ENCODE measurements around the gene CRACR2A.

Gene CRACR2A

GRCh38 chr12:3646561-3647241 lies 106.2 kb downstream of the CRACR2A start:
- DNase-seq: no peak

- DNase-seq: no peak
These were observed 107.8 kb downstream of the CRACR2A start for GRCh38 chr12:3645091-3645490.

DNA sequence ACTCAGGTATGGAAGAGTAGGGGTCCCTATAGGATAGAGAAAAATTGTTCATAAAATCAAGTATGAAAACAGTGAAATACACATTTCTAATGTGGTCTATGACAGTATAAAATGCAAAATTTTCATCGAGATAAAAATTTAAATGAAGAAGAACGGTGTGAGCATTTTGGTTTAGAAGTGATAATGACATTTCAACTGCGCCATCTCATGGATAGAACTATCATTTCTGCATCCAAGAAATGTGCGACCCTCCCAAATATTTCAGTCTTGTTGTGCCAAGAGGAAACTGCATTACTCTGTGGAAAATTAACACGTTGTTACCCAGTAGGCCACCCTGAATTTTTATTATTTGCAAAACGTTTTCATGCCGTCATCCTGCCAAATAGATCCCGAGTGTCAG lies 108.8 kb downstream of the CRACR2A start:
- DNase-seq: no peak

- no peak for DNase-seq
These were observed 111.4 kb downstream of the CRACR2A start for GRCh38 chr12:3641428-3642018.

- DNase-seq: no peak
These were observed 116.6 kb downstream of the CRACR2A start for GRCh38 chr12:3636328-3636727.

GRCh38 chr12:3634348-3634747 lies 118.6 kb downstream of the CRACR2A start:
- no peak for DNase-seq

- DNase-seq: no peak
These were observed 119.5 kb downstream of the CRACR2A start for GRCh38 chr12:3633396-3633795.

DNA sequence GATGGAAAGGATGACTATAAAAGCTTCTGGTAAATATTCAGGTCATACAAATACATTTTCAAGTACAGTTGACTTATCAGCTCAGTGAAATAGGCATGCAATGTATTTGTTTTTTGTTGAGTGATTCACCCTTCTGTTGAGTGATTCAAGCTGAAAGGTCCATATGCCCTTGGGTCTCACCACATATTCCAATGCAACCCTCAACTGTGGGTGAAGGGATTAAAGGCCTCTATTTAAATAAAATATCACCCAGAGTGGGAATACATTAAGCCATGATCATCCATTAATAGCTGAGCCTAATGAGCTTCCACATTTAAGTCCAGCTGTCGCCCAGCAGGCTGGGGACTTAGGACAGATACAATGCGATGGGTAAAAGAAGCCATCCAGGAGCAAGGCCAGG lies 120.2 kb downstream of the CRACR2A start:
- no peak for DNase-seq

- no peak for DNase-seq
These were observed 120.7 kb downstream of the CRACR2A start for GRCh38 chr12:3632256-3632655.

- no peak for DNase-seq
These were observed 121.2 kb downstream of the CRACR2A start for GRCh38 chr12:3631759-3632158.

- no peak for DNase-seq
These were observed 121.7 kb downstream of the CRACR2A start for GRCh38 chr12:3631272-3631637.

DNA sequence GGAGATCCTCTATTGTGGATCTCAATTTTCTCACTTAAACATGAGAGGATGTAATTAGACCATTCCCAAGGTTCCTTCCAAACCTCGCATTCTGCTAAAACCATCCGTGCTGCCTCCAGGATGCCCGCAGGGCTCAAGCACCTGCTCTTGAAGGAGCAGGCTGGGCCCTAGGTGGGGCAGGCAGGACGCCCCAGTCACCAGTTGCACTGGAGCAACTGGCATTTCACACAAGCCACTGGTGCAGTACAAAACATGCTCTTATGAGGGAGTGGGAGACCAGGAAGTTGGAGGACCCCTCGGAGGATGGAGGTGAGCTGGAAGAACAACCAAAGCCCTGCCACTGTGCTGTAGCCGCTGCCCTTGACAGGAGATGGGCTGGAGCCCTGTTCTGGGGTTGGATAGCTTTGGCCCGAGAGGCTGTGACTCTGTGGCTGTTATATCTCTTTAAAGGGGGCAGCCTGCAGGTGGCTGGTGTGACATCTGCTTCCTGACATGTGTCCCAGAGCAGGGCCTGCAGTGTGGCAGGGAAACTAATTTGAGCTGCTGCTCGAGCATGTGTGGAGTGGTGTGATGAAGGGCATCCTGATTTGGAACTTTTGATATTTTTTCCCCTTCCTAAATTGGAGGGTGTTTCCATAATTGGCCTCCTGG lies 122.2 kb downstream of the CRACR2A start:
- no peak for DNase-seq

DNA sequence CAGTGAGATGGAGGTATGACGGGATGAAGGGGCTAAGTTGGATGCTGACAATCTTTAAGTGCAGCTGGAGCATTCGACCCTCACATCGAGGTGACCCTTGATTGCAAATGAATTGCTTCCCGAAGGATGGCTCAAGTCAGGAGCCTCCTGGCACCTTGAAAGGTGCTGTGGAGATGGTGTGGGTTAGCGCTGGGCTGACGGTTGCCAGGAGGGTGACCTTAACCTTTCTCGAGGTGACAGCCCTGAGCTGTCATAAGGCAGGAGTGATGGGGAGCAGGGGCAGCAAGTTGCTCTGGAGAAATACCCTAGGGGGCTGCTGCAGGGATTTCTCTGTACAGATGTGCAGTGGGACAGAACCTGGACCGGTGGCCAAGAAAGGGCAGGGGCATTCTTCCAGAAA lies 122.8 kb downstream of the CRACR2A start:
- DNase-seq: no peak

DNA sequence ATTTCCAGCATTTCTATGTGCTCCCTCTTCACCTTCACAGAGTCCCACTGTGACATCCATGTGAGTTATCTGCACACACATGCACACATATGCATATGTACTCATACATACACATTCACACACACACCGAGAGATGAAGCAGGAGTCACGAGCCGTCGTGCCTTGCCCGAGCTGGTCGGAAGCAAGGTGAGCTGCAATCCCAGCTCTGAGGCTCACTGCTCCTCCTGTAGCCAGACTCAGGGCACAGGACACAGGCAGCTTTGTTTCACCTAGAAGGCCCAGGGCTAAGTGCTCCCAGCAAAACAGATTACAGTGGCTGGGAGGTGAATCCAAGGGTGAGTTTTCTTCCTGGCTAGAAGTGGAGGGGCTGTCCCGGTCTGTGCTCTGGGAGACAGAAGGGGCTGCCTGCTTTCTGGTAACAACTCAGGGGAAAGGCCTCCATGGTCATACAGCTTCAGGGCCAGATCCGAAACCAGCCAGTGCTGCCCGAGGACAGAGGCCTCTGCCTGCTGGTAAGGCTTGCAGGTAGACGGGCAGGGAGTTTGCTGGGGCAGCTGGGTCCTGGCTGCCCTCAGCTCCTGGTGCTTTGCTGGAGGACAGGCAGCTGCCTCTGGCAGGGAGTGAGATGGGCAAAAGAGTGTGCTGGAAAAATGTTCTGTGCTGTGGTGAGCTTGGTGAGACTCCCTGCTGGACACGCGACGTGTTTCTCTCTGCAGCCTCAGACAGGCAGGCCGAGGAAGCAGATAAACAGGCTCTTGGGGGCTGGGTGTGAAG lies 123.7 kb downstream of the CRACR2A start:
- DNase-seq: no peak

DNA sequence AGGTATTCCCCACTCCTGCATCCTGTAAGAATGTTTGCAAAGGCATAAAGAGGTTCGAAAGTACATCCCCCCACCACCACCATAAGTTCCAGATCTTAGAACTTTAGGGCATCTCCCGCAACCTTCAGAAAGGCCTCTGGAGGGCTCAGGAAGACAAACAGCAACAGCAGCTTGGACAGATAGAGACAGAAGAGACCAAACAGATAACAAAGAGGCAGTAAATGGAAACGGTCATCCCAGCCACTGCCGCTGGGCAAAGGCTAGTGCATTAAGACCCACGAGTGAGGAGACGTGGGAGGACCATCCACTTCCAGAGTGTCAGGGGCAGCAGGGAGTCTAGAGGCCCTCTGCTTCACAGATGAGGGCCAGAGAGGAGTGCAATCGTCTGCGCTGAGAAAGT lies 124.3 kb downstream of the CRACR2A start:
- no peak for DNase-seq

- DNase-seq: no peak
These were observed 125.6 kb downstream of the CRACR2A start for GRCh38 chr12:3627336-3627735.

- no peak for DNase-seq
These were observed 128.6 kb downstream of the CRACR2A start for GRCh38 chr12:3624273-3624672.

GRCh38 chr12:3622822-3623690 lies 129.9 kb downstream of the CRACR2A start:
- DNase-seq: no peak

DNA sequence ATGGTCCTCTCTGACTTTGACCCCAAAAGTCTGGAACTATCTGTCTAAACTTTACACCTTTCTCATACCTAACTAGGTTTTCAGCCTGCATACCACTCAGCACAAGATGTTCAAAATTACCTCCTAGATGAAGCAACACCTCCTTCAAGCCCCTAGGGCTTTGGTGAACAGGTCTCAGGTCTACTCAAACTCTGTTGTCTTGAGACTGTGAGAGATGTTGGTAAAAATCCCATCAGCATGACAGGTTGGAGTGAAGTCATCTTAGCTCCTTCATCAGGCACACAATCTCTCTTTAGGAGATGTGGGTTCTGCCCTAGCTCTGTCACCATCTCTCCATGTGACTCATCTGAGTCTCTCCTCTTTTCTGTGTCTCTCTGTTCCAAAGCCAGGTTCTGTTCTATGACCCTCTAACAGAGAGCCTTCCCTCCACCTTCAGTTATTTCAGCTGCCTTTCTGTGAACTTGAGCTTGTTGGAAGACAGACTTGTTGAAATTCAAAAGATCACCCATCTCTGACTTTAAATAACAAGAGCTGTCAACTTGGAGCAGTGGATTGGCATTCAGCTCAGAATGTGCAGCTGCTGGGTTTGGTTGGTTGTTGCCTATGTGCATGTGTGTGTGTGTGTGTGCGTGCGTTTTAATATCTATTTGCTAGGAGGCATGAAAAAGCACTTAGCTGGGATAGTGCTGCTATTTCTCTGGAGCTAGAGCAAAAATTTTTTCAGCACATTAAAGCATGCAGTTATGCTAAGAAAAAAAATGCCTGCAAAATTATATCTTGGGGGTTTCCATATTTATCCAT lies 130.7 kb downstream of the CRACR2A start:
- DNase-seq: no peak

GRCh38 chr12:3620856-3621255 lies 132.1 kb downstream of the CRACR2A start:
- no peak for DNase-seq

DNA sequence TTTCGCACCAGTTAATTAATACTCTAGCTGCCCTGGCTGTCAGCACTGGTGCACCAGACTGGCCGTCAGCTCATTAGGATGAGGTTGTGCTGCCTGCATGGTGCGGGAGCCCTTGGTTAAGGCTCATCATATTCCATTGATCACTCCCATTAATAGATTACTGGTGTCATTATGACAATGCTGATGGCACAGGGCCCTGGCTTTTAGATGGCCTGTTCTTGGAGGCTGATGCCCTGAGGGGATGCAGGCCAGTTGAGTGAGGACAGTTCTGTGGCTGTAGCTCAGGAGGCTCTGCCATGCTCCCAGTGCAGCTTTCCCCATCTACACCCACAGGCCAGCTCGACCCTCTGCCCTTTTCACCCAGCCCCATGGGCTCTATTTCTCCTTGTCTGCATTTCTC lies 135.3 kb downstream of the CRACR2A start:
- no peak for DNase-seq
